ENCODE data around the gene CTNNA3. TPM values are rescaled to one million over a fixed set of nuclear protein-coding genes. Genes with fewer than 3 reads are reported as not detected.
"Not testable (repeated sequence)": the region's sequence is repeated elsewhere in the genome, so short reads cannot be mapped to it uniquely, and the experiment has no call there.

Gene CTNNA3
- total RNA-seq, 4 donors from 2014 or later = 0.47 to 3.3 (median 0.80) TPM; not detected in 1

GRCh38 chr10:67250686-67251085 is 445.3 kb downstream of the CTNNA3 start:
- H3K27me3 ChIP-seq = no peaks in the 10 kb centered on the region
- no peaks in the 10 kb centered on the region for H3K4me1 ChIP-seq
- TF ChIP-seq POLR2A (IDR thresholded peaks at IDR 0.05) = no peak
- no peak for TF ChIP-seq CTCF (IDR thresholded peaks at IDR 0.05)
- no peak for DNase-seq
- no peak overlapping the region for H3K27ac ChIP-seq
- H3K36me3 ChIP-seq = no peaks in the 10 kb centered on the region
- H3K9me3 ChIP-seq = no peaks in the 10 kb centered on the region
- H3K4me3 ChIP-seq = no peak overlapping the region

- no peak for TF ChIP-seq CTCF (IDR thresholded peaks at IDR 0.05)
- TF ChIP-seq POLR2A (IDR thresholded peaks at IDR 0.05) = no peak
- no peaks in the 10 kb centered on the region for H3K9me3 ChIP-seq
- no peak for DNase-seq
- no peaks in the 10 kb centered on the region for H3K4me1 ChIP-seq
- no peaks in the 10 kb centered on the region for H3K36me3 ChIP-seq
- H3K27me3 ChIP-seq = no peaks in the 10 kb centered on the region
- H3K27ac ChIP-seq = no peak overlapping the region
- H3K4me3 ChIP-seq = no peak overlapping the region
Observed at GRCh38 chr10:67246066-67246555, 449.9 kb downstream of the CTNNA3 start.

GRCh38 chr10:67242528-67242927 is 453.5 kb downstream of the CTNNA3 start:
- no peaks in the 10 kb centered on the region for H3K4me1 ChIP-seq
- no peak overlapping the region for H3K4me3 ChIP-seq
- no peak for DNase-seq
- H3K27ac ChIP-seq = no peak overlapping the region
- no peaks in the 10 kb centered on the region for H3K27me3 ChIP-seq
- no peaks in the 10 kb centered on the region for H3K36me3 ChIP-seq
- TF ChIP-seq CTCF (IDR thresholded peaks at IDR 0.05) = no peak
- no peaks in the 10 kb centered on the region for H3K9me3 ChIP-seq

GRCh38 chr10:67241451-67241850 is 454.5 kb downstream of the CTNNA3 start:
- H3K9me3 ChIP-seq = no peaks in the 10 kb centered on the region
- TF ChIP-seq POLR2A (IDR thresholded peaks at IDR 0.05) = no peak
- no peak for TF ChIP-seq CTCF (IDR thresholded peaks at IDR 0.05)
- no peaks in the 10 kb centered on the region for H3K4me1 ChIP-seq
- no peaks in the 10 kb centered on the region for H3K27me3 ChIP-seq
- no peaks in the 10 kb centered on the region for H3K36me3 ChIP-seq
- no peak overlapping the region for H3K4me3 ChIP-seq
- no peak overlapping the region for H3K27ac ChIP-seq
- DNase-seq = no peak

GRCh38 chr10:67239864-67240497 is 456.0 kb downstream of the CTNNA3 start:
- no peak overlapping the region for H3K27ac ChIP-seq
- no peaks in the 10 kb centered on the region for H3K36me3 ChIP-seq
- H3K4me1 ChIP-seq = no peaks in the 10 kb centered on the region
- no peaks in the 10 kb centered on the region for H3K9me3 ChIP-seq
- no peak for TF ChIP-seq POLR2A (IDR thresholded peaks at IDR 0.05)
- TF ChIP-seq CTCF (IDR thresholded peaks at IDR 0.05) = no peak
- no peak overlapping the region for H3K4me3 ChIP-seq
- no peak for DNase-seq
- no peaks in the 10 kb centered on the region for H3K27me3 ChIP-seq

GRCh38 chr10:67230680-67231500 is 465.1 kb downstream of the CTNNA3 start:
- DNase-seq, H3K36me3 ChIP-seq, H3K4me3 ChIP-seq, H3K27ac ChIP-seq, H3K4me1 ChIP-seq, H3K27me3 ChIP-seq, H3K9me3 ChIP-seq: not testable (repeated sequence)
